ENCODE data around the gene OCA2.
"Not testable (repeated sequence)": the region's sequence is repeated elsewhere in the genome, so short reads cannot be mapped to it uniquely, and the experiment has no call there.

OCA2 gene

DNA sequence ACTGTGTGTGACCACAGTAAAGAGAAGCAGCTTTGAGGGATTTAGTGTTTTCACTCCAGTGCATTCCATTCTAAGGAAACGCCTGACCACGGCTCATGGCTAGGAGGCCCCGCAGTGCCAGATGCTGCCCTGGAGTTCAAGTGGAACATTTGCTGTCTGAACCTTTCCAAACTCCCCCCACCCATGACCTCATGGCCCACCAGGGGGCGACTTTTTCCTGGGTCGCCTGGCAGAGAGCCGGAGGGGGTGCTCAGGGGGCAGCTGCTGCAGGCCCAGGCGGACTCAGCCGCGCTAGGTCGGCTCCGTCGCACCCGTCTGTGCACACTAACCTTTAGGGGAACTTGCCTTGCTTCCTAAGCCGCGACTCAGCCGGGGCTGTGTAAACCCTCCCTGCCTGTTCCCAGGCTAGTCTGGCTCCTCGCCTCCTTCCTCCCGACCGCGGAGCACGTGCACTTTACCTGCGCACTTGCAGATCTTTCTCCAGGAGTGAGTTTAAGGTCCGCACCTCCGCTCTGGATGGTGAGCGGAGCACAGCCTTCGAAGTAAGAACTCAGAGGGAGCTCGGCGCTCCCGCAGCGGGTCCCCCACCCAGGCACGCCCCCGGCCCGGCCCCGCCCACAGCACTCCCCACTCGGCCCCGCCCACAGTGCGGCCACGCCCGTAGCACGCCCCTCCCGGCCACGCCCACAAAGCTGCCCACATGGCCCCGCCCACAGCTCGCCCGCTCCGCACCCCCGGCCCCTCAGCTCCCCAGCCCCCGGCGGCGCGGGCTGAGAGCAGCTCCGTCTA is at the start of gene OCA2:
Gene OCA2, minus strand, starts transcription at position 550 of the 789 bp plus-strand sequence. CDS start 17,441 bp downstream, outside the sequence.
- DNase-seq: peak in 2 of 3 experiments; percentile 91 to 94

DNA sequence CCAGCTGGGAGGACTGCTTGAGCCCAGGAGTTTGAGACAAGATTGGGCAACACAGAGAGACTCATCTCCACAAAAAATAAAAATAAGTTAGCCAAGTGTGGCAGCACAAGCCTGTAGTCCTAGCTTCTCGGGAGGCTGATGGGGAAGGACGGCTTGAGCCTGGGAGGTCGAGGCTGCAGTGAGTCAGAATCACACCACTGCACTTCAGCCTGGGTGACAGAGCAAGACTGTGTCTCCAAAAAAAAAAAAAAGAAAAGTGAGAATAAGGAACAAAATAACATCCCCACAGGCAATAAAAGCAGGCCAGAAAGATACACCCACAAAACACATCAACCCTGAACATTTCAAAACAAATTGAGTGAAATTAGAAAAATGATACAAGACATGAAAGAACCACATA is 48.7 kb upstream of the OCA2 start:
- DNase-seq: no peak

DNA sequence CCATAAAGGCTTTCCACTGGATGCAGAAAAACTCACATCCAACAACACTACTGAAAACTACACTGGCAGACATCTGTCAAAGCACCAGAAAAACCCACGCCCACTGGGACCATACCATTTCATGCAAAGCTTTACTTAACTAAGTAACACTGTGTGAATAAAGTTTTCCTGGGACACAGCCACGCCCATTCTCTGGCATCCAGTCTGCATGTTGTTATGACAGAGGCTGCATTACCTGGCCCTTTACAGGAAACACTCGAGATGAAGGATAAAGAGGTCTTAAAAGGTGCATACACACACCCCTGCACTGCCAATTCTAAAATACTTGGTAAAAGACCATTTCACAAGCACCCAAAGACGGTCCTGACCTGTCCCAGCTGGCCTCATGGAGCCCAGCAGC is 46.3 kb upstream of the OCA2 start:
- not testable (repeated sequence) for DNase-seq

GRCh38 chr15:28140062-28140461 is 40.9 kb upstream of the OCA2 start:
- no peak for DNase-seq

GRCh38 chr15:28137408-28138039 is 38.4 kb upstream of the OCA2 start:
- not testable (repeated sequence) for DNase-seq

DNA sequence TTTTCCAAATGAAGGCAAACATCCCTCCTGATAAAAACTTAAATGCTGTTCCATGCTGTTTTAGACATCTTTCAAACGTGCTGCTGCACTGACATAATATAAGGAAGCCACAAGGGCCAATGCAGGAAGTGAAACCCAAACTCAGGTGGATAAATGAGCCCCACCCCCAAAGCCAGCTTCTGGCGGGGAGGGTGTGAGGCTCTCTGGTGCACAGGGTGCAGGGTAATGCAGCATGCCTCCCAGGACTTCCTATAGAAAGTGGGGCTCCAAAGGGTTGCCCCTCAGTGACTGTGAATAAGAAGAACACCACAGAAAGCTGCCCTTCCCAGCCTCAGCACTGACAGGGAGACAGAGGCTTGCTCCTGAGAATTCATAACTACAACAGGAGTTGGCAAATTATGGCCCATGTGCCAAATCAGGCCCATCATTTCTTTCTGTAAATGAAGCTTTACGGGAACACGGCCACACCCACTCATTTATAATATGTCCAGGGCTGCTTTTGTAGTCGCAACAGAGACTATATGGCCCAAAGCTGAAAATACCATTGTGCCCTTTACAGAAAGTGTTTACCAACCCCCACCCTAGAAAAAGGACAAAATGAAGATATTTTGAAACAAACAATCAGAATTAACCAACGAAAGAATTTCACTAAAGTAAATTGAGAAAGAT is 37.3 kb upstream of the OCA2 start:
- DNase-seq: not testable (repeated sequence)

DNA sequence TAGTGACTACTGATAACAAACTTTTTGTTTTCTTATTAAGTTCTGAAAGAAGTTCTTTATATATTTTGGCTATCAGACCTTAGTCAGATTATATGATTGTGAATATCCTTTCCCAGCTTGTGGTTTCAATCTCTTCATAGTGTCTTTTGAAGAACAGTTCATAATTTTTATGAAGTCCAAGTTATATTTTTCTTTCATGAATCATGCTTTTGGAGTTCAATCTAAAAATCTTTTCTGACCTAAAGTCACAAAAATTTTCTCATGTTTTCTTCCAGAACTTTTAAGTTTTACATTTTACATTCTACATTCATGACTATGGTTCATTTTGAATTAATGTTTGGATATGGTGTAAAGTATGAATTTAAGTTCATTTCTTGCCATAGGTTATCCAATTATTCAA is 34.2 kb upstream of the OCA2 start:
- DNase-seq: no peak

DNA sequence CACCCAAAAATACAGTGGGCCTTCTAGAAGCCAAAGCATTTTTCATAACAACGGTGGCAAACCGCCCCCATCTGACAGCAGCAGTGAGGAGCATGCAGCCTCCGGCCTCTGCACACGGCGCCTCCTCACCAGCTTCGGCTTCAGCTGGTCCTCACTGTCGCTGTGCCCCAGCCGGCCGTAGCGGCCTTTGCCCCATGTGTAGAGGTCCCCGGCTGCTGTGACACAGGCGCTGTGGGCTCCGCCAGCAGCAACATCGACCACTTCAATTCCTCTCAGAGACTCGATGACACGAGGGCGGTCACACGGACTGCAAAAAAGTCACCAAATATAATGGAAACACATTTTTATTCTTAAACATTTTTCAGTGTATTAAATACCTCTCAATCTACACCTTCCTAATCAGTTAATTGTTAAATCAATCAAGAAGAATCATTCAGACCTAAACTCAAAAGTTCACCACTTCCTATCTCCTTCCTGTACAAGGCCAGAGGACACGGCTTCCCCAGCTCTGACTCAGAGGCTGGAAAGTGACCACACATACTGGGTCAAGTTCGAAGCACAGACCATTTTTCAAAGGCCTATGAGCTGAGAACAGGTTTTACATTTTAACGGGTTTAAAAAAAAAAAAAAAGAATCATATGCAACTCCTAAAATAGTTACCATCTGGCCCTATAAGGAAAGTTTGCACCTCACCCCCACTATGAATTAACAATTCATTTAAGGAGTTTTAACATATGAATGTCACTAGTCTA is 33.6 kb upstream of the OCA2 start:
- DNase-seq: no peak

DNA sequence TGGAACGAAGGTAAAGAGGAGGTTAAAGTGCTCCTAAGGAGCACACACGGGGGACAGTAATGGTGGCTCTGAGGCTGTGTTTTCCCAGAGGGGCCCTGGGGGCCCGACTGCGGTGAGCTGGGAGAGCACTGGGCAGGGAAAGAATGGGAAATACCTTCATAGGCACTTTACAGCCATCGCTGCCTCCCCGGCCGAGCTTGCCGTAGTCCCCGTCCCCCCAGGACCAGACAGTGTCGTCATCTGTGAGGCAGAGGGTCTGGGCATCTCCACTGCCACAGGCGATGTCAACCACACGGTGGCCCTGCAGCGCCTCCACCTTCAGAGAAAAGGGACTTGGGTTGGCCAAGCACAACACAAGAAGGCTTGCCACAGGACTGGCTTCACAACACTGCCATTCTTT is 32.8 kb upstream of the OCA2 start:
- DNase-seq: no peak

GRCh38 chr15:28131400-28131799 is 32.3 kb upstream of the OCA2 start:
- DNase-seq: no peak

DNA sequence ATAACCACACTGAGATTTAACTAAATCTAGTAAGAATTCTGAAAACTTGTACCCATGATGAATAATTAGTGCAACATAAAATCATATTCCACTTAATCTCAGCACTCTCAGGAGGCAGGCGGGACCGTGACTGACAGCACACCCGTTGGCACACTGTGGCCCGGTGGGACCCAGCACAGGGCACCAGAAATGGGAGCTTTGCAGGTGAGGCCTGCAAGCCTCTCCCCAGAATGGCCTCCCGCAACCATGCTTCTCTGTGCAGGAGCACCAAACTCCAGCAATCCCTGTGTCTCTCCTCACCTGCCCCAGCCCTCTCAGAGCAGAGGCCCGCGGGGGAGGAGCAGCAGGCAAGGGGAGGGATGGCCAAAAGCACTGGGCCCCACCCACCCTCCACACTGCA is 31.5 kb upstream of the OCA2 start:
- no peak for DNase-seq

DNA sequence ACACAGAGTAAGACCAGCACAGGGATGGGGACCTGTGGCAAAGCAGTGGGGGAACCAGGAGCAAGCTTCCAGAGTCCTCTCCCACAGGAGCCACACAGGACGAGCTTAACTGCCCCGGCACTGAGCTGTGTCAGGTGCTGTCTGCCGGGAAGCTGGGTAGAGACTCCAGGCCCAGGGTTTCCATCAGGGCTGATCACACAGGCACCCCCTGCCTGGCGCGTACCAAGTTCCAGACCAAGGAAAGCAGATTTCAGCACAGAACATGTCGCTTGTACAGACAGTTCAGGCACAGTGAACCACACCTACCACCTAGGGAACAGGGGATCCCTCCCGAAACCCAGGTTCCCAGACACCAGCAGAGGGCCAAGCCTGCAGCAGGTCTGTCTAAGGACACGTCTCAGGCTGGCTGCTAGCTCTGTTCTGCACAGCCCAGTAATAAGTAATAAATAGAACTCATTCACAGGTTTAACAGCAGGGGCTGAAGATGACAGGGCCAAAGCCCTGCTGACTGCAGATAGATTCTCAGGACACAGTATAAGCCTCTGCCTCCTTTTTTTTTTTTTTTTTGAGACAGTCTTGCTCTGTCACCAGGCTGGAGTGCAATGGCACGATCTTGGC is 30.2 kb upstream of the OCA2 start:
- no peak for DNase-seq

GRCh38 chr15:28128031-28128430 is 28.9 kb upstream of the OCA2 start:
- peak in 1 of 3 experiments; percentile 8 for DNase-seq

GRCh38 chr15:28127036-28127435 is 27.9 kb upstream of the OCA2 start:
- DNase-seq: no peak

DNA sequence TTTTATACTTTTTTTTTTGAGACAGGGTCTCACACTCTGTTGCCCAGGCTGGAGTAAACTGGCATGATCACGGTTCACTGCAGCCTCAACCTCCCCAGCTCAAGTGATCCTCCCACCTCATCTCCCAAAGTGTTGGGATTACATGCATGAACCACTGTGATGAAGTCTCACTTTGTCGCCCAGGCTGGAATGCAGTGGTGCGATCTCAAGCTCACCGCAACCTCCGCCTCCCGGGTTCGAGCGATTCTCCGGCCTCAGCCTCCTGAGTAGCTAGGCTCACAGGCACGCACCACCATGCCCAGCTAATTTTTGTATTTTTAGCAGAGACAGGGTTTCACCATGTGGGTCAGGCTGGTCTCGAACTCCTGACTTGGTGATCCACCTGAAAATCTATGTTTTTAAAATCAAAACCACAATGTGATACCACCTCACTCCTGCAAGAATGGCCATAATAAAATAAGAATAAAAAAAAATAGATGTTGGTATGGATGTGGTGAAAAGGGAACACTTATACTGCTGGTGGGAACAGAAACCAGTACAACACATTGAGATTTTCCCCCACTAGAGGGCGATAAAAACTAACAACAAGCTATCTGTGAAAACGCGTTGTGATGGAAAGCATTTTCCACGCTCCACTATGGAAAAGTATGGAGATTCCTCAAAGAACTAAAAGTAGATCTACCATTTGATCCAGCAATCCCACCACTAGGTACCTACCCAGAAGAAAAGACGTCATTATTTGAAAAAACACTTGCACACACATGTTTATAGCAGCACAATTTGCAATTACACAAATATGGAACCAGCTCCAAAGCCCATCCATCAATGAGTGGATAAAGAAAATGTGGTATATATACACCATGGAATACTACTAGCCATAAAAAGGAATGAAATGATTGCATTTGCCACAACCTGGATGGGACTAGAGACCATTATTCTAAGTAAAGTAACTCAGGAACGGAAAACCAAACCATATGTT is 26.8 kb upstream of the OCA2 start:
- peak; percentile 44 to 82 (median 45) for DNase-seq

DNA sequence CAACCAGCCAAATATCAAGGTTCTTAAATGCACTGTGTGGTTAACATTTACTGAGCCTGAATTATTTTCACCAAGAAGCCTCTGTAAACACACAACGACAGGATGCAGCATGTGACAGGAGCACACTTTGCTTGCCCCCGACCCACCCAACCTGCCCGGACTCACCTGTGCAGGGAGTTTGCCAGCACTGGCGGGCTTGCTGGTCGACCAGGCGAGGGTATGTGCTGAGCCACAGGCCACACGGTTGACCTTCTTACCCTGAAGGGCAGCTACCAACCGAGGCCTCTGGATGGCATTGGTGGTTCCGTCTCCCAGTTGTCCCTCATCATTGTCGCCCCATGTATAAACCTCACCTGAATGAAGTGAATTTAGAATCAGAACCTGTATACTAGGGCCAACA is 25.7 kb upstream of the OCA2 start:
- DNase-seq: no peak

DNA sequence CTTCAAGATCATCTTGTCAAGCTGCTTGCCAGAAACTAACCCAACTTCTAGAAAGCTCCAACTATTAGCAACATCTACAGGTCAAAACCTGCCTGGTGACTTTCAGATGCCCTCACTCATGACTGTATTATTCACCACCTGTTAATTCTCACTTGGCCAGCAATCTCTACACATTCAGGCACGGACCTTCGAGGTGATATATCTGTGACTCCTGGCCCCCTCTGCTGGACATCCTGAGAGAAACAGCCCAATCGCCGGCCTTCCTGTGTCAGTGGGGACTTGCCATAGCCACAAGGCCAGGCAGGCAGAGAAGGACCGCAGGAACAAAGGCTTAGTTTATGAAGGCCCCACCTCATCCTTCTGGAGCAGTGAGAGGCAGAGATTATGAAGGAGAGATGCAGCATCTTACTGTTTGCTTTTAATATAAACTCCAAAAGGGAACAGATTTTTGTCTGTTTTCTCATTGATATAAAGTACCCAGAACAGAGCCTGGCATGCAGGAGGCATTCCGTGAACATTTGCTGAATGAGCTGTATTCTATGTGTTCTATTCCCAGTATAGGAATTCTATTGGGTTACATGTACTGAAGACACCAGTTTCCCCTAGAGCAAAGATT is 24.4 kb upstream of the OCA2 start:
- peak; percentile 49 to 85 (median 54) for DNase-seq

DNA sequence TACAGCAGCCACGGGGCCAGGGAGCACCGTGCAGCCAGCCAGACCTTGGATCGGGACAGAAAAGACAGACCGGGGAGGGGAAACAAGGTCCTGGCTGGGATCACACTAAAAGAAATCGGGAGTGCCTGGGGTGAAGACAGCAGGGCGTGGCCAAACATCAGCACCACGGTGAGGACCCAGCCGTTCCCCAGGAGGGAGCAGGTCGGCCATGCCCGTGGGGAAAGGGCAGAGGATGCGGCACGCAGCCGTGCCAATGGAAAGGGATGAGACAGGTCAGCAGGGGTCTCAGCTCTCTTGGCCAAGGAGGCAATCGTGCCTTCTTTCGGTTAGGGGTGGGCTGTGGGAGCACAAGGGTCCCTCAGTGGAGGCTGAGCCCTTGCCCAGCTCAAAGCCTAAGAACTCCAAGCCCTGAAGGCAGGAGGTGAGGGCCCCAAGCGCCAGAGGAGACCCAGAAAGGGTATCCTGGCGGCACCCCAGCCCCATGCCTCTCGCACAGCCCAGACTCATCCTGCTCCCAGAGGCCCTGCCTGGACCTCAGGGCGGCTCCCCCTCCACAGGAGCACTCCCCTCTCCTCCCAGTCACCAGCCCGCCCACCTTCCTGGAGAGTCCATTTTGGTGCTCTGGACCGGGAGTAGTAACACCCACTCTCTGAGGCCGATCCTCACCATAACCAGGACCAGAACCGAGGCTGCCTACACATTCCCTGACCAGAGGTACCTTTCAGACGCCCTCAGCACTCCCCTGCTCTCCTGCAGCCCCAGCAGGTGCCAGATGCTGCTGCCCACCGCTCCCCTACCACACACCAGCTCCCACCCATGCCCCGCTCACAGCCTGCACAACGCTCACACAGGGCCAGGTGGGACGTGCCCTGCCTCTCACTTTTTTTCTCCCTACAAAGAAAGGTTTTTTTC is 23.2 kb upstream of the OCA2 start:
- no peak for DNase-seq

GRCh38 chr15:28121577-28121976 is 22.5 kb upstream of the OCA2 start:
- DNase-seq: not testable (repeated sequence)

DNA sequence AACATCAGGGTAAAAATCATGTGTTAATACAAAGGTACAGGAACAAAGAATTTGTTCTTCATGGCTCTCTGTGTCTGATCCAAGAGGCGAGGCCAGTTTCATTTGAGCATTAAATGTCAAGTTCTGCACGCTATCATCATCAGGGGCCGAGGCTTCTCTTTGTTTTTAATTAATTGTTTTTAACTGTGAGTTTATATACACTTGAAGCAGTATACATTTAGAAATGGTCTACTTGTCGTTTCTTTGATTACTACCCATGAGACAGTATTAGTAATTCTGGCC is 21.2 kb upstream of the OCA2 start:
- DNase-seq: no peak

Data from NCI-H1417 (cell line).